ENCODE measurements around the gene SLC5A1.
"Not testable (repeated sequence)": the region's sequence is repeated elsewhere in the genome, so short reads cannot be mapped to it uniquely, and the experiment has no call there.

Gene SLC5A1

GRCh38 chr22:32097881-32098499 is 54.9 kb downstream of the SLC5A1 start:
- DNase-seq: no peak

- DNase-seq: no peak
Observed at GRCh38 chr22:32100711-32101110, 57.6 kb downstream of the SLC5A1 start.

- DNase-seq: no peak
Observed at GRCh38 chr22:32103658-32104315, 60.7 kb downstream of the SLC5A1 start.

- DNase-seq: no peak
Observed at GRCh38 chr22:32106930-32107329, 63.9 kb downstream of the SLC5A1 start.

- no peak for DNase-seq
Observed at GRCh38 chr22:32112380-32112779, 69.3 kb downstream of the SLC5A1 start.

GRCh38 chr22:32119568-32120235 is 76.6 kb downstream of the SLC5A1 start:
- no peak for DNase-seq

GRCh38 chr22:32120603-32121002 is 77.5 kb downstream of the SLC5A1 start:
- DNase-seq: no peak

- no peak for DNase-seq
Observed at GRCh38 chr22:32122899-32123298, 79.8 kb downstream of the SLC5A1 start.

GRCh38 chr22:32123657-32124056 is 80.6 kb downstream of the SLC5A1 start:
- no peak for DNase-seq

- no peak for DNase-seq
Observed at GRCh38 chr22:32127904-32128303, 84.8 kb downstream of the SLC5A1 start.

- no peak for DNase-seq
Observed at GRCh38 chr22:32130464-32130863, 87.4 kb downstream of the SLC5A1 start.

GRCh38 chr22:32132126-32132525 is 89.1 kb downstream of the SLC5A1 start:
- DNase-seq: no peak

- no peak for DNase-seq
Observed at GRCh38 chr22:32132783-32133182, 89.7 kb downstream of the SLC5A1 start.

- DNase-seq: not testable (repeated sequence)
Observed at GRCh38 chr22:32134796-32135195, 91.7 kb downstream of the SLC5A1 start.

GRCh38 chr22:32135958-32136357 is 92.9 kb downstream of the SLC5A1 start:
- DNase-seq: not testable (repeated sequence)

GRCh38 chr22:32136881-32137280 is 93.8 kb downstream of the SLC5A1 start:
- DNase-seq: not testable (repeated sequence)

GRCh38 chr22:32137731-32138324 is 94.8 kb downstream of the SLC5A1 start:
- DNase-seq: peak; percentile 84

- not testable (repeated sequence) for DNase-seq
Observed at GRCh38 chr22:32138576-32138975, 95.5 kb downstream of the SLC5A1 start.

- not testable (repeated sequence) for DNase-seq
Observed at GRCh38 chr22:32140688-32141087, 97.6 kb downstream of the SLC5A1 start.

- DNase-seq: no peak
Observed at GRCh38 chr22:32142600-32142999, 99.5 kb downstream of the SLC5A1 start.

- no peak for DNase-seq
Observed at GRCh38 chr22:32144496-32145274, 101.6 kb downstream of the SLC5A1 start.

- not testable (repeated sequence) for DNase-seq
Observed at GRCh38 chr22:32147128-32147527, 104.1 kb downstream of the SLC5A1 start.

GRCh38 chr22:32148372-32148771 is 105.3 kb downstream of the SLC5A1 start:
- not testable (repeated sequence) for DNase-seq

Data from activated effector memory CD4-positive, alpha-beta T cell treated with anti-CD3 and anti-CD28 coated beads, Interleukin-2, amount 50 U/mL, for 16 hours (primary cell).